DND-41 (cell line): Measurements from ENCODE around the gene FBXO10.

Source experiments
- CTCF ChIP-seq: IDR thresholded peaks from 2 replicates; pipeline ENCODE4 v1.5.1; 2012; ENCODE audit warnings: borderline replicate concordance, low read length, moderate library complexity, mild to moderate bottlenecking; ENCODE audit not compliant: poor library complexity, severe bottlenecking; ENCODE audit errors: extremely low read depth
- EZH2 ChIP-seq: IDR thresholded peaks from 3 replicates; pipeline ENCODE4 v1.6.1; 2012; ENCODE audit warnings: borderline replicate concordance, low read depth, mild to moderate bottlenecking, moderate library complexity, low read length, inconsistent platforms; ENCODE audit not compliant: severe bottlenecking

- TF ChIP-seq CTCF (no peak), EZH2 (no peak)
Observed at GRCh38 chr9:37538099-37538498, 38.1 kb downstream of the FBXO10 start.
